GM19452 (cell line): ENCODE results near the gene METAP1D.
"Not testable (repeated sequence)": the region's sequence is repeated elsewhere in the genome, so short reads cannot be mapped to it uniquely, and the experiment has no call there.

Experiments
- ATAC-seq: cut with Tn5 transposase; IDR thresholded peaks from one replicate; pipeline ENCODE4 v1.9.1; 2021; ENCODE audit not compliant: unreplicated experiment

METAP1D gene

GRCh38 chr2:171999604-172000469 lies at the start of gene METAP1D:
METAP1D (plus strand) TSS chr2:171999953; CDS start chr2:171999970, 17 bp downstream.
- peak; percentile 98 for ATAC-seq

DNA sequence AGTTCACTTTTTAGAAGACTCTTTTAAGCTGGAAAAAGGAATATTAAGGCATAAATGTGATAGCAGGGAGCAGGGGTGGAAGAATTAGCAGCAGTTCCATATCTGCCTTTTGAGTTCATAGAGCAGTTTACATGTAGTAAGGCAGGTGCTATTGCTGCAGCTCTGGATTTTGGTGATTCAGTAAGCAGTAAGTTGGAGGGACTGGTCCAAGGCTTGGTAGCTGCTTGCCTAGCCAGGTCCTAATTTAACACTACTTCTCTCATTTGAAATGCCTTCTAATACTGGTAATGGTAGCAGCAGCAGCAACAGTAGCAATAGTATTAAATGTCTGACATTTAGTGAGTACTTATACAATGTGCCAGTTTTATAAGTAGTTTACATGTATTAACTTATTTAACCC lies 47.5 kb upstream of the METAP1D start:
- ATAC-seq = no peak

- no peak for ATAC-seq
Observed at GRCh38 chr2:171952748-171953147, 47.0 kb upstream of the METAP1D start.

GRCh38 chr2:171956135-171956825 lies 43.5 kb upstream of the METAP1D start:
- no peak for ATAC-seq

GRCh38 chr2:171957061-171957460 lies 42.7 kb upstream of the METAP1D start:
- ATAC-seq = no peak

DNA sequence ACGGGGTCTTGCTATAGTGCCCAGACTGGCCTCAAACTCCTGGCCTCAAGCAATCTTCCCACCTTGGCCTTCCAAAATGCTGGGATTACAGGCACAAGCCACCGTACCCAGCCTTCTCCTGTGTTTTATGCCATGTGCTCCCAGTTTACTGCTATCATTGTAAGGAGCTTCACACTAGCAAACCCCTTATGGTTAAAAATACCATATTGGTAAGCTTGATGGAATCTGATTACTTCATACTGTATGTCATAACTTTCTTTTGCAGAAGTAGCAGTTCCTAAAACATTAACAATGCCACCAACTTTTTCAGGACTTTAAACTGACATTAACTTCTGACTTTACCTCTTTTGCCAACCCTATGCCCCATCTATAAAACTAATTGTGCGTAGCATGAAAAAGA lies 41.3 kb upstream of the METAP1D start:
- no peak for ATAC-seq

- no peak for ATAC-seq
Observed at GRCh38 chr2:171959998-171960397, 39.8 kb upstream of the METAP1D start.

GRCh38 chr2:171960570-171960969 lies 39.2 kb upstream of the METAP1D start:
- ATAC-seq = no peak

DNA sequence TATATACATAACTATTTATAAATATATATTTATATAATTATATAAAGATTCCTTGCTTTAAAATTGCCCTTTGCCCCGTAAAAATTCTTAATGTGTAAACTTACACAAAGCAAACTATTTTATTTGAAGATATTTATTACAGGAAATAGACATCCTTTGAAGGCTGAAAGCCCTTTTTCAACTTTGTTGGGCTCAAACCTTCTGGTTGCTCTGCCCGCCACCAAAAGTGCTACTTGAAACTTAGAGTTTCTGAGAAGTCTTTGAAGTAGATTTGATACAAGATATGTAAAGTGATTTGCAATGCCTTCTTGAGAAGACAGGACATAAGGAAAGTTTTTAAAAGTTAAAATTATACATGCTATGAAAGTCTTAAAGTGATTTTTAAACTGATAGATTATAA lies 36.6 kb upstream of the METAP1D start:
- no peak for ATAC-seq

GRCh38 chr2:171964308-171964707 lies 35.4 kb upstream of the METAP1D start:
- ATAC-seq = no peak

DNA sequence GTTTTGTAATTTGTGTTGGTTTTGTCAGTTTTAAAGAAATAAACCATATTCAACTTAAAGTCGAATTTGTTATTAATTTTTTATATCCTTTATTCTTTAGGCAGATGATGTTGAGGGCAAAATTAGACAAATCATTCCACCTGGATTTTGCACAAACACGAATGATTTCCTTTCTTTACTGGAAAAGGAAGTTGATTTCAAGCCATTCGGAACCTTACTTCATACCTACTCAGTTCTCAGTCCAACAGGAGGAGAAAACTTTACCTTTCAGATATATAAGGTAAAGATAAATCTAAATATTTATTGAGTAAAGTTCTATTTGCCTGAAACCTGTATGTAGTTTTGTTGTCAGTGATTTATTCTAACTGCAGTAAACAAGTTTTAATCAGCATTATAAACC lies 34.5 kb upstream of the METAP1D start:
- no peak for ATAC-seq

DNA sequence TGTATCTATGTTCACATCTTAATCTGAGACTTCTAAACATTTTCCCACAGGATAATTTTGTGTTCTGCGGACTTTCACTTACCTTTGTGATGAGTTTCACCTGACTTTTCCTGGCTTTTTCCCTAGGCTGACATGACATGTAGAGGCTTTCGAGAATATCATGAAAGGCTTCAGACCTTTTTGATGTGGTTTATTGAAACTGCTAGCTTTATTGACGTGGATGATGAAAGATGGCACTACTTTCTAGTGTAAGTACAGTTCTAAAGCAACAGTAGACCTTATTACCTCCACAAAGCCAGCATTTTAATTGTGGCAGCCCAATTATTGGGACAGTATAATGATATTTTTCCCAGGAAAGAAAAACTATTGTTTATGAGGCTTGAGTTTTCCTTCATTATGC lies 34.1 kb upstream of the METAP1D start:
- ATAC-seq = no peak

DNA sequence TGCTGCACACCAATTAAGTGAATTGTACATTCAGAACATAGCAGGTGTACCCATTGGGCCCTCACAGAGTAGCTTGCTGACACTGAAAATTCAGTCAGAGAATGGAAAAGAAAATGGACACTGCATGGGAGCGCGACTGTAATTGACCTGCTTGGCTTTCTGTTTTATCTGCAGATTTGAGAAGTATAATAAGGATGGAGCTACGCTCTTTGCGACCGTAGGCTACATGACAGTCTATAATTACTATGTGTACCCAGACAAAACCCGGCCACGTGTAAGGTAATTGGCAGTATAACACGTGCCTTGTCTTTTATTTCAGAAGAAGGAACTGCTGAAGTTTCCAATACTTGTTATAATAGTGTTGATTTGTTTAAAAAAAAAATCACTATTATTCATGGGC lies 33.5 kb upstream of the METAP1D start:
- ATAC-seq = no peak

DNA sequence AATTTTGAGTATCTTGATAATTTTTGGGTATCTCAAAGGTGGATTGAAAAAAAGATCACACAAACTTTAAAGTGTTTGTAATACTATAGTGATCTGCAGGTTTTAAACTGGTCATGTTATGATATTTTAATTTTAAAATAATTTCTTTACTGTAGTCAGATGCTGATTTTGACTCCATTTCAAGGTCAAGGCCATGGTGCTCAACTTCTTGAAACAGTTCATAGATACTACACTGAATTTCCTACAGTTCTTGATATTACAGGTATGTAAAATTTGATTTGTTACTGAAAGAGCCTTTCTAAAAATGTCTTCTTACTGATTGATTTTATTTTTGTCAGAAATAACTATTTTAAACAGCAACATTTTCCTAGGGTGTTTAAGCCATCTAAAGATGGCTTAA lies 33.1 kb upstream of the METAP1D start:
- no peak for ATAC-seq

DNA sequence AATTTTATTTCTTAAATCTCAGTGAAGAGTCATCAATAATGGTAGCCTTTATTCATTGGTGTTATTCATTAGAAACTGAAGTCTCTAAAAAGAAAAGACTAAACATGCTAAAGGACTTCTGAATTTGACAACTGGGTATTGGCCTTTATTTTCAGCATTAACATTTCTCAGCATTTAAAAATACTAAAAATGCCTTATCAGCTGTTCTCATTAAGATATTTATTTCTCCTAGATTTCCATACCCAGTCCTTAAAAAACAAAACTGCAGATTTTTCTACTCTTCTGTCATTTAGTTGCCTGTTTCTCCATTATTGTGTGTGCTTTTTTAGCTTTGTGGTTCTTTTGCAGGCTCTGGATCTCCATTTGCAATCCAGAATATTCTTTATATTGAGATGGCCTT lies 31.2 kb upstream of the METAP1D start:
- ATAC-seq = no peak

DNA sequence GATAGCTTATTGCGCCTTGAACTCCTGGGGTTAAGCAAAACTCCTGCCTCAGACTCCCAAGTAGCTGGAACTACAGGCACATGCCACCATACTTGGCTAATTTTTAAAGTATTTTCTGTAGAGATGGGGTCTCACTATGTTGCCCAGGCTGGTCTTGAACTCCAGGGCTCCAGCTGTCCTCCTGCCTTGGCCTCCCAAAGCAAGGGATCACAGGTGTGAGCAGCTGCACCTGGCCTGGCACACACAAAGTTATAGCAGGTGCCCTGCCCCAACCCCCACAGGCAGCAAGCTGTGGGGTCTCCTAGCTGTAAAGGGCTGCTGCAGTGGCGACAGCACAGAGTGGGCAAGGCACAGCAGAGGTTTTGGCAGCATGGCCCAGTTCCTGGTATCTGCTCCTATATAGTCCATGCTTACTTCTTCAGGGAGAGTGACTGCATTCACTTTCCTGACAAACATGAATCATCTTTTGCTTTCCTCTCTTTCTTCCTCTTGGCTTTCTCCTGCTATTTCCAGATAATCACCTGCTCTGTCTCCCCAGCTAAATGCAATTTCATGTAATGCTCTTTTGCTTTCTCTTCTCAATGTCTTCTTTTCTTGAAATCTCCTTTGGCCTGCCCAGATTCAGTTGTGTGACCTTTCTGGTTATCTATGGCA lies 27.3 kb upstream of the METAP1D start:
- no peak for ATAC-seq

- ATAC-seq = no peak
Observed at GRCh38 chr2:171979103-171979502, 20.6 kb upstream of the METAP1D start.

DNA sequence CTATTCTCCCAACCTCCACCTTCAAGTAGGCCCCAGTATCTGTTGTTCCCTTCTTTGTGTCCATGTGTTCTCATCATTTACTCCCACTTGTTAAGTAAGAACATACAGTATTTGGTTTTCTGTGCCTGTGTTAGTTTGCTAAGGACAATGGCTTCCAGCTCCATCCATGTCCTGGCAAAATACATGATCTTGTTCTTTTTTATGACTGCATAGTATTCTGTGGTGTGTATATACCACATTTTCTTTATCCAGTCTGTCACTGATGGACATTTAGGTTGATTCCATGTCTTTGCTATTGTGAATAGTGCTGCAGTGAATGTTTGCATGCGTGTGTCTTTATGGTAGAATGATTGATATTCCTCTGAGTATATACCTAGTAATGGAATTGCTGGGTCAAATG lies 15.8 kb upstream of the METAP1D start:
- ATAC-seq = not testable (repeated sequence)

- ATAC-seq = no peak
Observed at GRCh38 chr2:171985076-171985475, 14.7 kb upstream of the METAP1D start.

- ATAC-seq = no peak
Observed at GRCh38 chr2:171986778-171987177, 13.0 kb upstream of the METAP1D start.

- no peak for ATAC-seq
Observed at GRCh38 chr2:171991027-171991426, 8.7 kb upstream of the METAP1D start.

DNA sequence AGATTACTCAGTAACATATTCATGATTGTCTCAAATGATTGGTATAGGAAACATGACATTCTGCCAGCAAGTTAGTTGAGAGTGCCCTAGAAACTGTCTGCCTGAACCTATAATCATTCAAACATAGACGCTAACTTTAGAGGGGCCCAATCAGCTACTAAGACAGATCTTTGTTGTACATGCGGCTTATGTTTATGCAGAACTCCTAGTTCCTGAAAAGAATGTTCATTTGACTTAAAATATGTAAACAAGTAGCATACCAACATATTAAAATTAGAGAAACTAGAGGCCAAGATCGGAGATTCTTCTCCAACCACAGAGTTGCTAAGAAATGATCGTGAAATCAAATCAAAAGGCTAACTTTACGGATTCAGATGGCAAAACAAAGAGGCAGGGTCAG lies 4.2 kb upstream of the METAP1D start:
- ATAC-seq = no peak
